Mononuclear cell (primary cell): ENCODE measurements around the gene PTH2. TPM values are rescaled to one million over a fixed set of nuclear protein-coding genes. Genes with fewer than 3 reads are reported as not detected.

ENCODE experiments used
- H3K27me3 ChIP-seq: 2 replicates; pipeline ENCODE4 v1.6.0; 2011; ENCODE audit warnings: low read length, control low read depth; ENCODE audit not compliant: insufficient read depth
- H3K4me1 ChIP-seq: 2 replicates; pipeline ENCODE4 v1.5.1; 2011; ENCODE audit warnings: mild to moderate bottlenecking, low read length, control low read depth; ENCODE audit not compliant: insufficient read depth
- H3K4me3 ChIP-seq: 2 replicates; pipeline ENCODE4 v1.5.1; 2011; ENCODE audit warnings: mild to moderate bottlenecking, low read length, moderate library complexity
- H3K9me3 ChIP-seq: 2 replicates; pipeline ENCODE4 v1.5.1; 2011; ENCODE audit warnings: low read depth, mild to moderate bottlenecking, control low read depth, low read length
- total RNA-seq: library from RNA; depleted of rRNA; stranded (reverse); fragments of >200 nt; gene quantifications from one replicate; pipeline ENCODE4 v1.2.3, GENCODE V29; 2012

The PTH2 gene
- total RNA-seq, 1 donor: not detected

DNA sequence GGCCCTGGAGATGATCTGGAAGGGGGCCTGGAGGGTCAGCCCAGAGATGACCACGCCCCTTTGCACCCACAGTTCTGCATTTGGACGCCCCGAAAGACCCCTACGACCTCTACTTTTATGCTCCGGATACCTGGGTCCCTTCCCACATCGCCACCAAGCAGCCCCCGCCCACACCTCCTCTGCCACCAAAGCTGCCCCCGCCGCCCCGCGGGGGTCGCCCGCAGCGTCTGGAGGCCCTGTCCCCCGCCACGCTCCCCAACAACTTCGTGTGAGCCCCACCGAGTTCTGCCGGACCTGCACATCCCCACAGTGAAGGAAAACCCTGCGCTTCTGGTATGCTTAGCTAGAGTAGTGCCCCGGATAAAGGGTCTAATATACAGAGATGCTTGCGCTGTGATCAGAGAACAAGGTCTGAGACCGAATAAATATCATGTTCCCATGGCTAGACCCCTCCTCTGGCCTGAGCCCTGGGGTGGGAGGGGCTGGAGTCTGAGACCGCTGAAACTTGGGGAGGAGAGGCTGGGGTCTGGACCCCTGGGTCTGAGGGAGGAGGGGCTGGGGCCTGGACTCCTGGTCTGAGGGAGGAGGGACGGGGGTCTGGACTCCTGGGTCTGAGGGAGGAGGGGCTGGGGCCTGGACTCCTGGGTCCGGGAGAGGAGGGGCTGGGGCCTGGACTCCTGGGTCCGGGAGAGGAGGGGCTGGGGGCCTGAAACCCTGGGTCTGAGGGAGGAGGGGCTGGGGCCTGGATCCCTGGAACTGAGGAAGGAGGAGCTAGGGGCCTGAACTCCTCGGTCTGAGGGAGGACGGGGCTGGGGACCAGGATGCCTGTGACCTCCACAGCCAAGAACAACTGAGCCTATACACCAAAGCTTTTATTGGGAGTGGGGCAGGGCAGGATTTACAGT lies 5.6 kb upstream of the PTH2 start:
- H3K9me3 ChIP-seq: no peaks in the 10 kb centered on the region
- peaks cover 88% of the 10 kb centered on the region for H3K27me3 ChIP-seq
- peaks cover 31% of the 10 kb centered on the region for H3K4me1 ChIP-seq
- no peak overlapping the region for H3K4me3 ChIP-seq

DNA sequence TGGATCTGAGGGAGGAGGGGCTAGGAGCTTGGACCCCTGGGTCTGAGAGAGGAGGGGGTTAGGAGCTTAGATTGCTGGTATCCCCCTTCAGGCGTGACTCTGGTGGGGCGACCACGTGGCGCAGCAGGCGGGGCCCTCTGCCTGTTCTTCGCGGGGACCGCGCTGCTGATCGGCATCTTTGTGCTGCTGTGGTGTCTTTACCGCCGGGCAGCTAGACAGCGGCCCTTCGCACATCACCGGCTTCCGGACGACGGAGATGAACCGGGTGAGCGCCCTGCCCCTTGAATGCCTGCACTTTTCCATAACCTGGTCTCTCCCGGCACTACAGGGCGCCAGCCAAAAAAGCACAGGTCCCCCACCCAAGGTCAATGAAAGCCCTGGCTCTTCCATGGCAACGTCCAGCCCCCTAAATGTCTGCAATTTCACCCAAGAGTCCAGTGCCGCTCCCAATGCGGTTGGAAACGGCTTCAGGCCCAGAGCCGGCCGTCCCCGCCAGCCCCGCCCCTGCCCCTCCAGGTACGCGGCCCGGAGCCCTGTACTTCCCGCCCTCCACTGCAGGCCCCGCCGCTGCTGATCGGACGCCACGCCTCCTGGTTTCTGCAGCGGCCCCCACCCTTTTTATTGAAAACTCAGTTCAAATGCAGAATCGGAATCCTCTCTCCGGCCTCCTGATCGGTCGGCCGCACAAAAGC lies 4.8 kb upstream of the PTH2 start:
- no peak overlapping the region for H3K4me3 ChIP-seq
- peaks cover 33% of the 10 kb centered on the region for H3K4me1 ChIP-seq
- H3K27me3 ChIP-seq: peaks cover 88% of the 10 kb centered on the region
- no peaks in the 10 kb centered on the region for H3K9me3 ChIP-seq

DNA sequence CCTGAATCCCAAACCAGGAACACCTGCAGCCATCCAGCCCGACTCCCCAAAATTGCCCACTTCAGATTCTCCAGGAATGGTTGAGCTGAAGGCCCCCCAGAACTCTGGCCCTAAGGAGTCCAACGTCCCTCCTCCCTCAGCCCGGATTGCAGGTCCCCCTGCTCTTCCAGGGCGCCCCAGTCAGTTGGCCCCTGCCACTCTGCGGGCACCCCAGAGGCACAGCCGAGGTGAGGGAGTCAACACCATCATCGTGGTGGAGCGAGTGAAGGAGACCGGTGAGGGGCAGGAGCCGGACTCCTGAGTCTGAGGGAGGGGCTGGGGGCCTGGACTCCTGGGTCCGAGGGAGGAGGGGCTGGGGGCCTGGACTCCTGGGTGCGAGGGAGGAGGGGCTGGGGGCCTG lies 4.1 kb upstream of the PTH2 start:
- no peaks in the 10 kb centered on the region for H3K9me3 ChIP-seq

DNA sequence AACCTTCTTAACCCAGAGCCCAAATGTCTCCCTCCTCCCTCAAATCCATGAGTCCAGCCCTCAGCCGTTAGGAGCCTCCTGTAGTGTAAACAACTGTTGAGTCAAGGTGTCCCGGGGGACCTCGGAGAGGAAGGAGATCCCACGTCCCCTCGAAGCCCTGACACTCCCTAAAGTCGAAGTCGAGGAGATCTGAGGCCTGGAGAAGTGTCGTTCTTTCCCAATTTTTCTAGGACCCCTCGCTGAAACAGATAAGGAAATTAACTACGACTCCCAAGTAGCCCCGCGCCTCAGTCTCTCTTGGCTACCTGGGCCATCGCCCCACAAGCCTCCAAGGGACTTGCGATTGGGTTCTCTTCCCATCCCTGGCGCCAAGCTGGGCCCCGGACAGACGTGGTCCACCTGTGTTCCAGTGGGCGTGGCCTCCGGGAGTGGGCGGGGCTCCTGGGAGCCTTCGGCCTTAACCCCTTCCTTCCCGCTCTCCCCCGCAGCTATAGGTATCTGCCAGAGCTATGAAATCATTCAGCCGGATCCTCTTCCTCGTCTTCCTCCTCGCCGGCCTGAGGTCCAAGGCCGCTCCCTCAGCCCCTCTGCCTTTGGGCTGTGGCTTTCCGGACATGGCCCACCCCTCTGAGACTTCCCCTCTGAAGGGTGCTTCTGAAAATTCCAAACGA lies 2.8 kb upstream of the PTH2 start:
- peaks cover 86% of the 10 kb centered on the region for H3K27me3 ChIP-seq
- peaks cover 43% of the 10 kb centered on the region for H3K4me1 ChIP-seq

More for the DNA sequence above, 4.1 kb upstream of the PTH2 start:
- H3K4me3 ChIP-seq: no peak overlapping the region
- peaks cover 88% of the 10 kb centered on the region for H3K27me3 ChIP-seq
- H3K4me1 ChIP-seq: peaks cover 36% of the 10 kb centered on the region

DNA sequence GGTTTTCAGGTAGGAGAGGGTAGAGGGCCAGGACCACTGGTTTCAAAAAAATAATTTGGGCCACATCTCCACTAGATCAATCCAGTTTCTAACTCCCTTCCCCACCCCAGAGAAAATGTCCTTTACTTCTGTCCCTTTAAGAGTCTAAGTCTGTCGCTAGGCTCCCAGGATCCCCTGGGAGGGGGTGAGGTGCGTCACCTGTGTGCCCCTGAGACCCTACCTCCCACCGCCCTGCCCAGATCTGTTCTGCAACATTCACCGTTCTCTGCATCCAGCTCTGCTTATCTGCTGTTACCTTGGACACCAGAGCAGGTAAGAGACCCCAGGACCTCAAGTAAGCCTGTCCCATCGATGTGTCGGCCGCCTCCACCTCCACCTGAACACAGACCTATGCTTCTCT lies 1.9 kb upstream of the PTH2 start, which contains the start of gene GFY:
Gene GFY (plus strand): TSS at position 211 of the 400 bp plus-strand sequence. CDS start 1,043 bp downstream, outside the sequence.
- Histone ChIP-seq H3K4me1 (peaks cover 47% of the 10 kb centered on the region), H3K27me3 (peaks cover 89% of the 10 kb centered on the region), H3K9me3 (no peaks in the 10 kb centered on the region), H3K4me3 (no peak within 1 kb of the TSS)

More for the DNA sequence above, 2.8 kb upstream of the PTH2 start:
- no peak overlapping the region for H3K4me3 ChIP-seq
- no peaks in the 10 kb centered on the region for H3K9me3 ChIP-seq

DNA sequence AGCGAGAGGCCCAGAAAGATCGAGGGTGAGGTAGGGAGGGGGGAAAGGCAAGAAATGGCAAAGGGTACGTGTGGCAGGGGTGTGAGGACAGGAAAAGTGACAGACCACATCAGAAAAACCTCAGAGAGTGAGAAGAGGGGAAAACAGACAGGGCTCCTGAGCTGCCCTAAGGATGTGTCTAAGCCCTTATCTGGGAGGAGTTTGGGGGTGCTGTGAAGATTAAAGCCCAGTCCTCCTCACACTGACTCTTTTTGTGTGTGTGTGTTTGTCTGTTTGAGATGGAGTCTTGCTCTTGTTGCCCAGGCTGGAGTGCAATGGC lies 703 bp upstream of the PTH2 start:
- H3K4me3 ChIP-seq: no peak overlapping the region
- peaks cover 47% of the 10 kb centered on the region for H3K4me1 ChIP-seq
- peaks cover 90% of the 10 kb centered on the region for H3K27me3 ChIP-seq
- no peaks in the 10 kb centered on the region for H3K9me3 ChIP-seq

DNA sequence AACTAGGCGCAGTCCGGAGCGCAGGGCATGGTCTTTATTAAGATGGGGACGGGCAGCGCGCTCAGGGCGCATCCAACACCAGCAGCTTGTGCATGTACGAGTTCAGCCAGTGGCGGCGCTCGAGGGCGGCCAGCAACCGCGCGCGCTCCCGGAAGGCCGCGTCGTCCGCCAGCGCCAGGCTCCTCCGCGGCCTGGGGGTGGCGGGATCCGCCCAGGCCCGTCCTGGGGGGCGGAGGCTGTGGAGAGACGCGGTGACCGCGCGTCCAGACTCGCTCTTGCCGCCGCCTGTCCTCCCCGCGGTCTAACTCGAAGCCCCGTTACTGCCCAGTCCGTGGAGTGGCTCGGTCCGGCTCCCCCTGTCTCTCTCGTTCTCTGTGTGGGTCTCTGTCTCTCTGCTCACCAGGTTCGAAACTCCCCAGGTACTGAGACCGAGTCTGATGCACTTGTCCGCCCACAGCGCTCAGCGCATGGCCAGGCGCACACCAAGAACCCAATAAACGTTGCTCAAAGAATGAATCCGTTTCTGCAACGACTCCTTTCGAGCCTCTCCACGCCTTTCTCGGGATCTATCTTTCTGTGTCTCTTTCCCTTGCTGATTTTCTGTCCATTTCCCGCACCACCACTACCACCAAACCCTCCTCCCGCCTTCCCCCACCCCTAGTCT lies 702 bp downstream of the PTH2 start:
- Histone ChIP-seq H3K9me3 (no peaks in the 10 kb centered on the region), H3K4me1 (peaks cover 37% of the 10 kb centered on the region), H3K27me3 (peaks cover 84% of the 10 kb centered on the region), H3K4me3 (no peak overlapping the region)

DNA sequence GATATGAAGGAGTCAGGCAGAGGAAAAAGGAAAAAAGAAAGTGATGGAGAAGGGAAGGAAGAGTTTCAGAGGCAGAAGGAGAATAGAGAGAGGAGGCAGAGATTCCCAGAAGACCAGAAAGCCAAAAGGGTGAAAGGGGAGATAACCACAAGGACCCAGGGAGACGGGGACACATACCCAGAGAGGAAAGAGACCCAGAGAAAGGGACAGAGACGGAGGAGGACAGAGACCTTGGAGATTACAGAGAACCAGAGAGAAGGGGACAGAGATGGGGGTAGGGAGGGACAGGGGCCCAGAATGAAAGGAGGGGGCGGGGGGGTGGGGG lies 1.4 kb downstream of the PTH2 start:
- peaks cover 78% of the 10 kb centered on the region for H3K27me3 ChIP-seq
- no peaks in the 10 kb centered on the region for H3K9me3 ChIP-seq
- H3K4me3 ChIP-seq: no peak overlapping the region
- H3K4me1 ChIP-seq: peaks cover 37% of the 10 kb centered on the region

DNA sequence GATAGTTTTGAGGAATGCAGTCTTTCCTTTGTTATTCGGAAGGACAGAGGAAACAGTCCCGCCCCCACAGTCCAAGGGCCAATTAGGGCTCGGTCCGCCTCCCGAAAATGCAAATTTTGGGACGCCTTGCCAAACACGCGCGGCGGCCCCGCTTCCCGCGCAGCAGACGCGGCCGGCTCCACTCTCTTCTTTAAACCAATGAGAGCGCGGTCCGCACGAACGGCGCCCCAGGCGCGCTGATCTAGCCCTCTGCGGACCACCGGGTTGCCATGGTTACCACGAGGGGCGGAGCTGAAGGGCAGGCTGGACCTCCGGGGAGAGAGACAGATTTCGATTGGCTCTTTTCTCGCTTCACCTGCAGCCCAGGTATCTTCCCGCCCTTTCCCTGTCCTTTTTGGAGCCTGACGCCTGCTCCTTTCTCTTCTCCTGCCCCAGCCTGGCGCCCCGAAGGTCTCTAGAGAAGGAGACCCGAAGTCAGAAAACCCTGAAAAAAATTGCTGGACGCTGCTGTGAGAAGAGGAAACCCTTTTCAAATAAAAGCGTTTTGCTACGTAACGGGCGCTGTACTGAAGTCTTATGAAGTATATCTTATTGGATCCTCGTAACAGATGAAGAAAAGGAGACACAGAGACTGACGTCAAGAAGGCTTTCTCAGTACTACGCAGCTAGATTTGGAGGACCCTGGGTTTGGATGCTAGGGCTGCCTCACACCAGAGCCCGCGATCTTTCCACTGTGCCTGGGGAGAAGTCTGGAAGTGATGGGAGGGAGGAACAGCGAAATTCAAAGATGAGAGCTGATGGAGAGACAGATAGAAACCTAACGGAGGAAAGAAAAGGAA lies 2.0 kb downstream of the PTH2 start:
- Histone ChIP-seq H3K27me3 (peaks cover 72% of the 10 kb centered on the region), H3K4me1 (peaks cover 35% of the 10 kb centered on the region), H3K4me3 (no peak overlapping the region), H3K9me3 (no peaks in the 10 kb centered on the region)

DNA sequence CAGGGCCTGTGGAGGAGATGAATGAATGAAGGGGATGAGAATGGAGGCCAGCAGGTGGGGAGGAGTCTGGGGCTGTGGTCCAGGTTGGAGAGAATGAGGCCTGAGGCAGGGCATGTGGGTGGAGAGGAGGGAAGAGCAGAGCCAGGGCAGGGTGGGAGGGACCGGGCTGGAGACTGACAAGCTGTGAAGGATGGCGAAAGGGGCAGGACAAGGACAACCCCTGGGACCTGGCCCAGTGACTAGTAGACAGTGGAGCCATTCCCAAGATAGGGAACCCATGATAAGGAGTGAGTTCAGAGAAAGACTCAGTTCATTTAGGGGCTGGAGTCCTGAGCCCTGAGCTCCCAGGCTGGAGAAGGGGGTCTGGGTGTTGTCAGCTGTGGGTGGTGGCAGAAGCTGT lies 3.0 kb downstream of the PTH2 start:
- H3K9me3 ChIP-seq: no peaks in the 10 kb centered on the region
- no peak overlapping the region for H3K4me3 ChIP-seq
- peaks cover 62% of the 10 kb centered on the region for H3K27me3 ChIP-seq
- peaks cover 31% of the 10 kb centered on the region for H3K4me1 ChIP-seq

DNA sequence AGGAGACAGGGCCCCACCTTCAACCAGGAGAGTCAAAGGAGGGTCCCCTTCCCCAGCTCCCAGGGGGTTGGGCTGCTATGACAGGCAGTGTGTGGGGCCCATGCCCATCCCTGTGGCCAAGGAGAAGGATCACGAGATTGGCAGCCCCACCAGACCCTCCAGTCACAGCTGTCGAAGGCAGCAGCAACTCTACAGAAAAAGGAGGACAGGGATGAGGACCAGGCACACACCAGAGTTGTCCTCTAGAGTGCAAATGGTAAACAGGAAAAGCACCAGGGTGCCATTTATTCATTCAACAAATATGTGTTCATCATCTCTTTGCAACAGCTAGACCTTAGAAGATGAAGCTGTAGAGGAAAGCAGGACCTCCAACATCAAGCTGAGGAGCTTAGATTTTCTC lies 4.1 kb downstream of the PTH2 start:
- H3K9me3 ChIP-seq: no peaks in the 10 kb centered on the region
- H3K4me3 ChIP-seq: no peak overlapping the region
- H3K27me3 ChIP-seq: peaks cover 56% of the 10 kb centered on the region
- H3K4me1 ChIP-seq: peaks cover 31% of the 10 kb centered on the region

DNA sequence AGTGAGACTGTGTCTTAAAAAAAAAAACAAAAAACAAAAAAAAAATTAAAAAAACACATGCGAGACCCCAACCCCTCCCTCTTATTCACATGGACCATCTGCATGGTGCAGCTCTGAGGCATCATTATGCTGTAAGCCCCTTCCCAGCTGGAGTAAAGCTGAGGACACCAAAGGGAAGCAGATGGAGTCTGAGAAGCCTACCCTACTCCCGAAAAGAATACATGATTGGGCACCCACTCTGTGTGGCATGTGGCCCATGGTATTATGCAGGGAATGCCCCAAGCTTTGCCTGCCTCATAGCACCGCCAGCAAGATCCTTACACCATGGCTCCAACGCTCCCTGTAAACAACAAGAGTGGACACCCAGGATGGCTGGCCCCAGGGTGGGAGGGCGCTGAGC lies 4.7 kb downstream of the PTH2 start:
- H3K9me3 ChIP-seq: no peaks in the 10 kb centered on the region
- peaks cover 27% of the 10 kb centered on the region for H3K4me1 ChIP-seq
- H3K27me3 ChIP-seq: peaks cover 49% of the 10 kb centered on the region
- H3K4me3 ChIP-seq: no peak overlapping the region

DNA sequence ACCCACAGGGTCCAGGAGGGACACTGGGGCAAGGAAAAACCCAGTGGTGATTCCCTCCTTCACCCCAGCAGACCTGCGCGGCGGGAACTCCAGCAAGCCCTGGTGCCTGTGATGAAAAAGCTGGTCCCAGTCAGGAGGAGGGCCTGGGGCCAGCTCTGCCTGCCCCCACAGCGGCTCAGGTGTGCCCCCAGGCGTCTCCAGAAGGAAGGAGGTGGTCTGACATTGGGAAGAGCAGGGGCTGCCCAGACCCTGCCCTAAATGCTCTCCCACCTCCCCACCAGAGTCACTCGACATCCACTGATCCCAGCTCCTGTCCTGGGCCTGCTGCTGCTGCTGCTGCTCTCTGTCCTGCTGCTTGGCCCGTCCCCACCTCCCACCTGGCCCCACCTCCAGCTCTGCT lies 6.2 kb downstream of the PTH2 start:
- peaks cover 35% of the 10 kb centered on the region for H3K27me3 ChIP-seq
- H3K4me3 ChIP-seq: no peak overlapping the region
- H3K9me3 ChIP-seq: no peaks in the 10 kb centered on the region
- H3K4me1 ChIP-seq: peaks cover 14% of the 10 kb centered on the region

DNA sequence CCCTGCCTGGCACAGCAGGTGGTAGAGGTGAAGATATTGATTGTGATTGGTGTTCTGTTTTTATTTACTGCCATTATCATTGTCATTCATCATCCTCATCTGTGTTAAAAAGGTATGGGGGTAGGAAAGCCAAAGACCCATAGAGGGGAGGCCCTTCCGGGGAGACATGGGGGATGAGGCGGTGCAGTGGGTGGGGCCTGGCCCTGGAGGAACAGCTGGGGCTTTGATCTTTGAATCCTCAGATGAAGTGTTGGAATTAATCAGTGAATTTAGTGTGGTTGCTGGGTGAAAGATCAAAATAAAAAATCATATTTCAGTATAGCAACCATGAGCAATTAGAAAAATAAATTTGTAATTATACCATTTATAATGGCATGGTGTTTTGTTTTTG lies 7.4 kb downstream of the PTH2 start:
- Histone ChIP-seq H3K9me3 (no peaks in the 10 kb centered on the region), H3K4me3 (no peak overlapping the region), H3K27me3 (peaks cover 24% of the 10 kb centered on the region), H3K4me1 (peaks cover 5% of the 10 kb centered on the region)
